GM18873 (cell line): Measurements from ENCODE around the gene OSBPL3.

Experiments
- ATAC-seq: cut with Tn5 transposase; IDR thresholded peaks from one replicate; pipeline ENCODE4 v1.9.1; 2021; ENCODE audit warnings: mild to moderate bottlenecking, moderate library complexity, moderate number of reproducible peaks; ENCODE audit not compliant: unreplicated experiment, low FRiP score

Gene OSBPL3

DNA sequence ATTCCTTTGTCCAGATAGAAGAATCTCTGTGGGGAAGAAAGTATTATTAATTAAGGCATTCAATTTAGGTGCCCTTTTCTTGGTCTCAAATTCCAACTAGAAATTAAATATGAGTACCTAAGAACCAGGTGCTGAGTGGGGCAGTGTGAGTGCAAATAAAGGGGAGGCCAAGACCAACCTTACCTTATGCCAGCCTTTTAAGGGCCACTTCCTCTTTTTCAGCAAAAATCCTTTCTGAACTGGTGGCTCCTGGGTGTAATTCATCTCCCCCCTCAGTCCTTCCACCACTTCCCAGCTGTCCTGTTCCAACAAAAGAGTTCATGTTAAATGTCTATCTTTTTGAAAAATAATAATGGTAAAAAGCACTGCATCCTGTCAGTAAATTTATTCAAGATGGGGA lies 108.2 kb downstream of the OSBPL3 start:
- ATAC-seq: no peak

- no peak for ATAC-seq
These were observed 109.2 kb downstream of the OSBPL3 start for GRCh38 chr7:24870766-24871165.

DNA sequence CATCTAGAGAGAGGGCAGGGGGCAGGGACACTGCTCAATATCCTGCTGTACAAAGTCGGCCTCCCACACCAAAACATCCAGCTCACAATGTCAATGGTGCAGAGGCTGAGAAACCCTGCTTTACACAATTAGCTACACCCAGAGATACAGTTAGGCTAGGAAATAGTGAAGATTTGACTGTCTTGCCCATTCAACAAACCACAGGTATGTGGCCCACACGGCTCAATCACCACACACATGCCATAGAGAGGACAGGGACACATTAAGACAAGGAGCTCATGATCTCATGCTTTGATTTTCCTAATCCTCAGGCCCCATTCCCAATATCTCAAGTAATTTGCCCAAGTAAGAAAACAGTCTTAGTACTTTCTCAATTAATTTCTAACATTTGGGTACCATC lies 110.4 kb downstream of the OSBPL3 start:
- no peak for ATAC-seq

DNA sequence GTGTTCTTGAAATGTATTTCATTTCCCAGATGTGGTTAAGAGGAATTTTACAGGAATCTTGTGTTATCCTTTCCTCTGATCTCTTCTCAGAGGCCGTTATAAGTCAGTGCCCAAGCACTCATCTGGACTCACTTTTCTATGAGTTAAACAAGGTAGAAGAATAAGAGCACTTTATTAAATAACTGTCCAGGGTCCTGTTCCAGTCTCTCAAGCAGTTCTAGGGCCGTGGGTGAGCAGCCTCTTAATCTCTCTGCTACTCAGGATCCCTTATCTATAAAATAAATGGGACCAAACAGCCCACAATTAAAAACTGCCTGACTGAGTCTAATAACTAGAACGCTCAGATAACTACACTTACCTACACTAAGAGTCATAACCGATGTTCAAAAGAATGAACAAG lies 111.2 kb downstream of the OSBPL3 start:
- ATAC-seq: no peak

- no peak for ATAC-seq
These were observed 113.9 kb downstream of the OSBPL3 start for GRCh38 chr7:24866004-24866615.

DNA sequence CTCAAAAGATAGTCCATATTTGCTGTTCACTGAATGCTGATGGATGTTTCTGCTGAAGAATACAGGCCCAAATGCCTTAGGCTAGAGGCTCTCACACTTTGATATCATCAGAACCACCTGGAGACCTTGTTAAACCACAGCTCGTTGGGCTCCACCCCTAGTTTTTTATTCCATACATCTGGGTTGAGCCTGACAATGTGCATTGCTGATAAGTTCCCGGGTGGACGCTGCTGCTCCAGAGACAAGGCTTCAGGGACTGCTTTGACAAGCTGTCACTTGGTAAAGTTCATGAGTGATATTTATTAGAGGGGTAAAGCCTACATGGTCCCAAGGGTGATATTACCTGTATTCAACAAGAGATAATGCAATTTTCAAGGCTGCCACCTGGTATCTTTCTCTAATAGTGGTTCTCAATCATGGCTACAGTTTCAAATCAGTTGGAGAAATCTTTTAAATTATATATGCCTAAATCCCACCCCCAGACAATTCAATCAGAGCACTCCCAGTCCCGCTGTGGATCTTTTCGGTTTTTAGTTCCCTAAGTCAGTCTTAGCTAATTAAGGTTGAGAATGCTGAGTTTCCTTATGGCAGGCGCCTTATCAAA lies 115.7 kb downstream of the OSBPL3 start:
- no peak for ATAC-seq

DNA sequence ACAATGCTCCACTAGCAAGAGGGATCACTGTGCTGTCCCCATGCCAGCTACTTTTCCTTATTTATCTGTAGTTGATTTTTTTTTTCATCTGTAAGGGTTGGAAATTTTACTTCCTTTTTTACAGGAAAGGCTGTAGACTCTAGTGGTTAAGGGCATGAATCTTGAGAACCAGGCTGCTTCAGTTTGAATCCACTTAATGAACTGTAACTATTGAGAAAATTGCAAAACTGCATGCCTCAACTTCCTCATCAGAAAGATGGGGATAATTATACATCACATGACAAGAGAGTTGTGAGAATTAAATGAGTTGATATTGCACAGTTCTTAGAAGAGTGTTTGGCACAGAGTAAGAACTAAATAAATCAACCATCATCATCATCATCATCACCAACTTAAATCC lies 116.4 kb downstream of the OSBPL3 start:
- ATAC-seq: no peak

DNA sequence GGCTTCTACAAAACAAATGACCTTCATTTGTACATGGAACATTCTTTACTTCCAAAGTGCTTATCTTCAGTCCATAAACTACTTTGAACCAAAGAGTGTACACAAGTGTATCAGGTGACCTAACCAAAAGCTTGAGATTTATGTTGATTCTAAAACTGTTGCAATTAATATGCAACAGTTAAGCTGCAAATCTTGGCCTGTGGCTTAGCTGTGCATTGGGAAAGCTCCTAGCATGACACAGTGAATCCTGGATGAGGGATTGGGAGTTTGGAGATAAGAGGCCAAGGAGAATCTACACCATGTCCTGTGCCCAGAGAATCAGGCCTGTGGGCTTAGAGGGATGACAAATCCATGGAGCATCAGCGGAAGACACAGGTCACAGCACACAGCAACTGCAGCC lies 117.5 kb downstream of the OSBPL3 start:
- no peak for ATAC-seq

DNA sequence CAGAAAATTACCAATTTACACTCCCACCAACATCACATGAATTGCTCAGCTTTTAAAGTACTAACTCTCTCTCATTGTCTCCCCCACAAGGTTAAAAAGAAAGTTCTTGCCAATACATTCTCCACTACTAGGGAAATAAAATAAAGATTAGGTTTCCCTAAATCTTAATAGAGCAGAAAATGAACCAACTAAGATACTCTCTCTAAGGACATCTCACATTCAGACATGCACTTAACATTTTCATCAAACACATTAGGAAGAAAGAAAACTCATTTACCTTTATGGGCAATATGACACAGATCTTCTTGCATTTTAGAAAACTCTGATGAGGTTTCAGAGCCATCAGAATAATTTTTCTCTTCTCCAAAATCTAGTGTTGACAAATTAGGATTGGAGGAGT lies 118.6 kb downstream of the OSBPL3 start:
- no peak for ATAC-seq

DNA sequence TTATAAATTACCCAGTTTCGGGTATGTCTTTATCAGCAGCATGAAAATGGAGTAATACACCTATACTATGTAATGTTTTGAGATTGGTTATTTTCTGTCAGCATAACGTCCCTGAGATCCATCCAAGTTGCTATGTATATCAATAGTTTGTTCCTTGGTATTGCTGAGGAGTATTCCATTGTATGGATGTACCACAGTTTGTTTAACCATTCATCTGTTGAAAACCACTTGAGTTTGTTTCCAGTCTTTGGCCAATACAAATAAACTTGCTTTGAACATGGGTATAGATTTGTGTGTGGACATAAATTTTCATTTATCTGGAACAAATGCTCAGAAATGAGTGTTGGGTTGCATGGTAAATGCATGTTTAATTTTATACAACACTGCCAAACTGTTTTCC lies 119.4 kb downstream of the OSBPL3 start:
- no peak for ATAC-seq

DNA sequence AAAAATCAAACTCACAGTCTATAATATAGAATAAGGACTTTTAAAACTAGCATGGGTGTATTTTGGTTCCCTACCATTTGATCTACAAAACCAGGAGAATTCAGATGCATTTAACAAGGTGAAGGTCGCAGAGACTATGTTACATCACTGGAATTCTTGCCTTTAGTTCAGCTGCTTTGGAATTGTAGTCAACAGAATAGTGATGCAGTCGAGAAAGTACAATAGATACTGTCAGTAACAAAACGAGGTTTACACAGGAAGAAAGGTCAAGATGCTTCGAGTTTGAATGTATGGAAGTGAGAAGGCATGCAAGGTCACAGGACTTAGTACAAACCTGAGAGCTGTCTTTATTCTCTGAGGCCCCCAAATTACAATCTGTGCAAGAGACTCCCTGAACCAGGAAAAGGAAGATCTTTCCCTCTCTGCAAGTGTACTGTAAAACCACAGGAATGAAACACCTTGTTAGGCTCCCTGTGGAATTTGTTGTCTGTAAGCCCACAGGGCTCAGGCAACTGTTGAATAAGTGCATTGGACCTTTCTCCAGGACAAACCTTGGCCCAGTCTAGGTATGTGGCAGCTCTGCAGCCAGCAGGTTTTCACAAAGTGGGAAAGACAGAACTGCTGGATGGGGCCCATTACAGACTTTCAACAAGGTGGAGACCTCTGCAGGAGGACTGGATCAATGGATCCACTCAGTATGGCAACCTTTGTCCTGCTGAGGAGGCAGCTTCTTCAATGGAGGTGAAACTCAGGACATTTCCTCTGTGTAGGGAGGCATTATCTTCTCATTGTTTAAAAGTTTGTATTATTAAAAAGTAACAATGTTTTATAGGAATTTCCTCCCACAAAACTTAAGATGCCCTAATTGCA lies 121.6 kb downstream of the OSBPL3 start:
- no peak for ATAC-seq

DNA sequence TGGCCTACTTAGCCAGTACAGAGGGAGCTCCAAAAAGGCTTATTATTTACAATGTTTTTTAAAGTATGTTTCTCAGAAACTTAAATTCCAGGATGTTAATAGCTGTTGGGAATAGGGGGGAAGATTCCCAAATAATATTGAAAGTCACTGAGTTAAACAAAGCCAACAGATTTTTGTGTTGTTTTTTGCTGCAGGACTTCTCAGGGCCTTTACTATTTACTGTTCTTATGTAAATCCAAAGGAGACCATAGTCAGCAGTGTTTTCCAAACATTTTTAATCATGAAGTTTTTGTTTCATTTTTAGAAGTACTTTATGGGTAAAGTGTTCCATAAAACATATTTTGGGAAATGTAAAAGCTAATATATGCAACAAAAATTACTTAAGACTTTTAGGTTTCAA lies 122.4 kb downstream of the OSBPL3 start:
- ATAC-seq: no peak

DNA sequence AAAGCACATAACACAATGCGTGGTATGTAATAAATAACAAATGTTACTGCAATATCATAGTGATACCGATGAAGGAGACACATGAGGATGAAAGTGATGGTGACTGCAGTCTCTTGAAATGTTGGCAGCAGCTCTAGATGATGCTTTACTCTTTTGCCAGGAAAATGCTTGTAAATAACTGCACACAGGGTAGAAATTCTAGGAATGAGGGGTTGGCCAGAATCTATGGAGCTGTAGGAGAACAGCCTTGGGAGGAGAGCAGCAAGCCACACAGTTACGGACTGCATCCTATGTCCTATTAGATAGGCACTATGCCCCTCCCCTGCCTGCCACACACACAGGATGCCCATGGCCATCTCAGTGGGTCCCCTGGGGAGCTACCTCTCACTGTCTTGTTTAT lies 125.1 kb downstream of the OSBPL3 start:
- no peak for ATAC-seq

GRCh38 chr7:24851786-24852185 lies 128.2 kb downstream of the OSBPL3 start:
- ATAC-seq: no peak

- ATAC-seq: no peak
These were observed 131.1 kb downstream of the OSBPL3 start for GRCh38 chr7:24848878-24849277.

DNA sequence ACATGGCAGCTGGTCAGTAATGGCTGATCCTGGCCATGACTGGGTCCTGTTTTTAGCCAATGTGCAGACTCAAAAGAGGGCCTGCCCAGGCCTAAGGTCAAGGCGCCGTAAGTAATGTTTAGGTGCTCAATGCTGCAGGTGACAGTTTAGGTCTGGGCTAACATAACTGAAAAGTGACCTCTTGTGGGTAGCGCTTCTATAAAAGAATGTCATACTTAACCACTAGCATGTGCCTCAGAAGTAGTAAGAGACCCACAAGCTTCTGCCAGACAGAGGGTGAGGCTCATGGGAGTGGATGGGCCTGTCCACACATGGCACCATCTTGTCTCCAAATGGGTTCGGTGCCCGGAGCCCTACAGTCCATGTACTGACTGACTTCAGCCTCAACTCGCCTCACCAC lies 132.2 kb downstream of the OSBPL3 start:
- ATAC-seq: no peak

DNA sequence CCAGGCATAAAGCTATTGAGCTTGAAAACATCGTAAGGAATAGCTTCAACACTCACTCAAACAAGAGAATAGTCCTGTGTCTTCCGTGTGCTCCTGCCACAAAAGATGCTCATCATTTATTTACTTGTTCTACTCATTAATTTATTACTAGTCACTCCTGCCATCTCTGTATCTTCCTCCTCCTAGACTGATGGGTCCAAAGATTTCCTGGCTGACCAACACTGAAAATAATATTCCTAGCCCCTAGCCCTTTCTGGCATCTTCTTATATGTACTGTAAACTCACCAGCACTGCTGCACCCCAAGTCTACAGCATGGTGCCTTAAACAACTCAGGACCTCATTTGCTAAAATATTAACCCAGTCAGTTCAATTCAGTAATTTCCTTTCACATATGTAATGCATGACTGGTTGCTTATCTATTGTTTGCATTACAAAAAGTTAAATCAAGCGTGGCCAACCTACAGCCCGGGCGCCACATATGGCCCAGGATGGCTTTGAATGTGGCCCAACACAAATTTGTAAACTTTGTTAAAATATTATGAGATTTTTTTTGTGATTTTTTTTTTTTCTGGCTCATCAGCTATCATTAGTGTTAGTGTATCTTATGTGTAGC lies 136.1 kb downstream of the OSBPL3 start:
- no peak for ATAC-seq

GRCh38 chr7:24842449-24843241 lies 137.3 kb downstream of the OSBPL3 start:
- ATAC-seq: peak; percentile 41

GRCh38 chr7:24842029-24842428 lies 137.9 kb downstream of the OSBPL3 start:
- ATAC-seq: peak; percentile 3

DNA sequence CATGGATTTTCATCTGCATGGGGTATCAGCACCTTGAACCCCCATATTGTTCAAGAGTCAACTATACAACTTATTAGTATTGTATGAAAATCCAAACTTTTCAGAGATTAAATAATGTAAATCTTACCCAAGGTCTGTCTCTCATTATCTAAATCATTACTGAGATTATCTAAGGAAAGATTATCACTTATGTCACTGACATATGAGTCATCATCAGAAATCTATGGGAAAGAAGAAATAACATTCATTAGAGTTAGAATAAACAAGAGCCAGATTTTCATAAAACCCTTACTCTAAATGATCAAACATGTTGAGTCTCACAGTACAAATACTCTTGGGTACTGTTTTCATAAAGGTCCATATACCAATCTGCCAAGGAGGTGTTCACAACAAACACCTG lies 139.4 kb downstream of the OSBPL3 start:
- no peak for ATAC-seq

- ATAC-seq: peak; percentile 79
These were observed 143.9 kb downstream of the OSBPL3 start for GRCh38 chr7:24836084-24836483.
